BLaER1 (cell line): ENCODE data around the gene FAM174C.

Experiments
- H3K27ac ChIP-seq: shearing (Covaris generic); formaldehyde crosslinking; 2 replicates; pipeline ENCODE4 v1.8.1; 2022
- H3K27me3 ChIP-seq: shearing (Covaris generic); formaldehyde crosslinking; 2 replicates; pipeline ENCODE4 v1.8.1; 2022
- H3K36me3 ChIP-seq: shearing (Covaris generic); formaldehyde crosslinking; 2 replicates; pipeline ENCODE4 v1.8.1; 2022
- H3K4me1 ChIP-seq: shearing (Covaris generic); formaldehyde crosslinking; 2 replicates; pipeline ENCODE4 v1.8.1; 2022
- H3K4me2 ChIP-seq: shearing (Covaris generic); formaldehyde crosslinking; 2 replicates; pipeline ENCODE4 v1.8.1; 2022
- H3K4me3 ChIP-seq: shearing (Covaris generic); formaldehyde crosslinking; 2 replicates; pipeline ENCODE4 v1.8.1; 2022
- H3K9ac ChIP-seq: shearing (Covaris generic); formaldehyde crosslinking; 2 replicates; pipeline ENCODE4 v1.8.1; 2022
- H3K9me3 ChIP-seq: shearing (Covaris generic); formaldehyde crosslinking; 2 replicates; pipeline ENCODE4 v1.8.1; 2022
- H4K20me1 ChIP-seq: shearing (Covaris generic); formaldehyde crosslinking; 2 replicates; pipeline ENCODE4 v1.8.1; 2022
- Cebpa-rat ChIP-seq: shearing (Covaris generic); IDR thresholded peaks from 2 replicates; pipeline ENCODE4 v1.8.1; 2022

FAM174C gene

GRCh38 chr19:1249298-1249989, 25.9 kb upstream of the FAM174C start:
- Histone ChIP-seq H4K20me1 (peaks cover 51% of the 10 kb centered on the region), H3K27ac (peak overlapping the region; percentile 97), H3K4me1 (peaks cover 47% of the 10 kb centered on the region), H3K4me2 (peak overlapping the region; percentile 100), H3K9me3 (no peaks in the 10 kb centered on the region), H3K36me3 (peaks cover 27% of the 10 kb centered on the region), H3K9ac (peak overlapping the region; percentile 99), H3K27me3 (no peaks in the 10 kb centered on the region), H3K4me3 (peak overlapping the region; percentile 99)
- TF ChIP-seq Cebpa-rat = no peak

GRCh38 chr19:1249990-1250436, 25.3 kb upstream of the FAM174C start:
- no peaks in the 10 kb centered on the region for H3K9me3 ChIP-seq
- H3K27me3 ChIP-seq = no peaks in the 10 kb centered on the region
- peak overlapping the region; percentile 97 for H3K27ac ChIP-seq
- H3K4me1 ChIP-seq = peaks cover 47% of the 10 kb centered on the region
- no peak for TF ChIP-seq Cebpa-rat
- H4K20me1 ChIP-seq = peaks cover 53% of the 10 kb centered on the region
- H3K4me3 ChIP-seq = peak overlapping the region; percentile 99
- peak overlapping the region; percentile 100 for H3K4me2 ChIP-seq
- peaks cover 32% of the 10 kb centered on the region for H3K36me3 ChIP-seq
- peak overlapping the region; percentile 99 for H3K9ac ChIP-seq

GRCh38 chr19:1250437-1251260, 24.7 kb upstream of the FAM174C start:
- Histone ChIP-seq H3K4me2 (peak overlapping the region; percentile 100), H3K9ac (peak overlapping the region; percentile 99), H3K27me3 (no peaks in the 10 kb centered on the region), H3K36me3 (peaks cover 39% of the 10 kb centered on the region), H3K27ac (peak overlapping the region; percentile 97), H3K4me1 (peaks cover 47% of the 10 kb centered on the region), H3K4me3 (peak overlapping the region; percentile 99), H4K20me1 (peaks cover 57% of the 10 kb centered on the region), H3K9me3 (no peaks in the 10 kb centered on the region)
- TF ChIP-seq Cebpa-rat = no peak

GRCh38 chr19:1251330-1252220, 23.8 kb upstream of the FAM174C start:
- Histone ChIP-seq H3K27ac (peak overlapping the region; percentile 97), H3K4me1 (peaks cover 47% of the 10 kb centered on the region), H3K9ac (peak overlapping the region; percentile 99), H3K27me3 (no peaks in the 10 kb centered on the region), H3K4me3 (peak overlapping the region; percentile 99), H3K4me2 (peak overlapping the region; percentile 100), H3K9me3 (no peaks in the 10 kb centered on the region), H3K36me3 (peaks cover 48% of the 10 kb centered on the region), H4K20me1 (peaks cover 59% of the 10 kb centered on the region)
- TF ChIP-seq Cebpa-rat = no peak

- Histone ChIP-seq H3K36me3 (peaks cover 55% of the 10 kb centered on the region), H3K9me3 (no peaks in the 10 kb centered on the region), H3K9ac (peak overlapping the region; percentile 99), H3K4me1 (peaks cover 49% of the 10 kb centered on the region), H3K4me3 (peak overlapping the region; percentile 99), H3K27ac (peak overlapping the region; percentile 97), H4K20me1 (peaks cover 66% of the 10 kb centered on the region), H3K4me2 (peak overlapping the region; percentile 100), H3K27me3 (no peaks in the 10 kb centered on the region)
- TF ChIP-seq Cebpa-rat = no peak
Measured at GRCh38 chr19:1252221-1252820, 23.0 kb upstream of the FAM174C start.

- peaks cover 73% of the 10 kb centered on the region for H4K20me1 ChIP-seq
- H3K4me1 ChIP-seq = peaks cover 49% of the 10 kb centered on the region
- peak overlapping the region; percentile 99 for H3K9ac ChIP-seq
- peaks cover 62% of the 10 kb centered on the region for H3K36me3 ChIP-seq
- no peaks in the 10 kb centered on the region for H3K9me3 ChIP-seq
- peak overlapping the region; percentile 99 for H3K4me3 ChIP-seq
- peak overlapping the region; percentile 100 for H3K4me2 ChIP-seq
- no peaks in the 10 kb centered on the region for H3K27me3 ChIP-seq
- no peak for TF ChIP-seq Cebpa-rat
- peak overlapping the region; percentile 97 for H3K27ac ChIP-seq
Measured at GRCh38 chr19:1252821-1253513, 22.4 kb upstream of the FAM174C start.

- Histone ChIP-seq H4K20me1 (peaks cover 79% of the 10 kb centered on the region), H3K9me3 (no peaks in the 10 kb centered on the region), H3K36me3 (peaks cover 66% of the 10 kb centered on the region), H3K27me3 (no peaks in the 10 kb centered on the region), H3K4me3 (peak overlapping the region; percentile 99), H3K4me1 (peaks cover 53% of the 10 kb centered on the region), H3K27ac (peak overlapping the region; percentile 73), H3K9ac (peak overlapping the region; percentile 99), H3K4me2 (peak overlapping the region; percentile 100)
- TF ChIP-seq Cebpa-rat = no peak
Measured at GRCh38 chr19:1253514-1254080, 21.7 kb upstream of the FAM174C start.

- Histone ChIP-seq H3K9ac (peak overlapping the region; percentile 99; the same call in 1 of the 2 replicates), H4K20me1 (peaks cover 84% of the 10 kb centered on the region)
Measured at GRCh38 chr19:1254081-1254527, 21.2 kb upstream of the FAM174C start.

More at GRCh38 chr19:1254081-1254527, 21.2 kb upstream of the FAM174C start:
- H3K4me1 ChIP-seq = peaks cover 58% of the 10 kb centered on the region
- H3K27ac ChIP-seq = peak overlapping the region; percentile 73
- H3K4me2 ChIP-seq = peak overlapping the region; percentile 100
- no peaks in the 10 kb centered on the region for H3K9me3 ChIP-seq
- H3K4me3 ChIP-seq = peak overlapping the region; percentile 99
- H3K27me3 ChIP-seq = no peaks in the 10 kb centered on the region
- peaks cover 66% of the 10 kb centered on the region for H3K36me3 ChIP-seq
- no peak for TF ChIP-seq Cebpa-rat
